GM23338 (cell line): ENCODE data around the gene PARL. TPM values are rescaled to one million over a fixed set of nuclear protein-coding genes. Genes with fewer than 3 reads are reported as not detected.

ENCODE experiments used
- ATAC-seq: fragments of 200-7000 bp; cut with Tn5 transposase; 3 replicates; pipeline ENCODE4 v1.9.1; 2020
- DNase-seq: peaks from one replicate; pipeline ENCODE4 v3.0.0-alpha.2; 2015; ENCODE audit warnings: low spot score
- H2AFZ ChIP-seq: fragments of 200-600 bp; sonication (generic); 2 replicates; pipeline ENCODE4 v1.8.0; 2016; ENCODE audit warnings: antibody characterized with exemption, mild to moderate bottlenecking, moderate library complexity
- H3F3A ChIP-seq: fragments of 200-600 bp; sonication (generic); replicated peaks from 2 replicates; pipeline ENCODE4 v1.8.0; 2017; ENCODE audit warnings: antibody characterized with exemption, mixed run types, low read depth
- H3K27ac ChIP-seq: fragments of 200-600 bp; sonication (generic); 2 replicates; pipeline ENCODE4 v1.6.1; 2016; ENCODE audit warnings: low read depth
- H3K27me3 ChIP-seq: fragments of 200-600 bp; sonication (generic); 2 replicates; pipeline ENCODE4 v1.8.0; 2016; ENCODE audit warnings: mild to moderate bottlenecking, mixed run types, moderate library complexity; ENCODE audit not compliant: insufficient read depth
- H3K36me3 ChIP-seq: fragments of 200-600 bp; sonication (generic); 2 replicates; pipeline ENCODE4 v1.8.0; 2016; ENCODE audit warnings: mild to moderate bottlenecking; ENCODE audit not compliant: insufficient read depth
- H3K4me1 ChIP-seq: fragments of 200-600 bp; sonication (generic); 2 replicates; pipeline ENCODE4 v1.8.0; 2016; ENCODE audit warnings: mild to moderate bottlenecking, moderate library complexity; ENCODE audit not compliant: insufficient read depth
- H3K4me2 ChIP-seq: fragments of 200-600 bp; sonication (generic); 2 replicates; pipeline ENCODE4 v1.7.1; 2017; ENCODE audit warnings: mixed run types
- H3K4me3 ChIP-seq: fragments of 200-600 bp; sonication (generic); 2 replicates; pipeline ENCODE4 v1.6.1; 2016; ENCODE audit warnings: mixed run types
- H3K79me2 ChIP-seq: fragments of 200-600 bp; sonication (generic); replicated peaks from 2 replicates; pipeline ENCODE4 v1.8.0; 2017; ENCODE audit warnings: mild to moderate bottlenecking; ENCODE audit not compliant: insufficient read depth
- H3K9me2 ChIP-seq: fragments of 200-600 bp; sonication (generic); 2 replicates; pipeline ENCODE4 v1.8.0; 2017; ENCODE audit not compliant: insufficient read depth
- H4K20me1 ChIP-seq: fragments of 200-600 bp; sonication (generic); replicated peaks from 2 replicates; pipeline ENCODE4 v1.8.0; 2017; ENCODE audit warnings: mild to moderate bottlenecking; ENCODE audit not compliant: insufficient read depth
- H3K27ac Mint-ChIP-seq: 2 replicates; pipeline ENCODE4 v1.8.0; 2020; ENCODE audit warnings: inconsistent platforms, mild to moderate bottlenecking, moderate library complexity, mixed read lengths
- H3K27me3 Mint-ChIP-seq: 3 replicates; pipeline ENCODE4 v1.8.0; 2022; ENCODE audit warnings: low read depth, mild to moderate bottlenecking, moderate library complexity, mixed read lengths, inconsistent platforms; ENCODE audit not compliant: insufficient read depth, poor library complexity
- H3K36me3 Mint-ChIP-seq: 3 replicates; pipeline ENCODE4 v1.8.0; 2021; ENCODE audit warnings: low read depth, mild to moderate bottlenecking, inconsistent platforms, moderate library complexity, mixed read lengths
- H3K4me1 Mint-ChIP-seq: 3 replicates; pipeline ENCODE4 v1.8.0; 2020; ENCODE audit warnings: mild to moderate bottlenecking, inconsistent platforms, mixed read lengths
- H3K4me3 Mint-ChIP-seq: 3 replicates; pipeline ENCODE4 v1.8.0; 2021; ENCODE audit warnings: moderate library complexity, mild to moderate bottlenecking, inconsistent platforms, mixed read lengths
- H3K9me3 Mint-ChIP-seq: 3 replicates; pipeline ENCODE4 v1.8.0; 2020; ENCODE audit warnings: moderate library complexity, mild to moderate bottlenecking, inconsistent platforms, mixed read lengths
- CREB1 ChIP-seq: fragments of 250-450 bp; sonication (Bioruptor Pico); IDR thresholded peaks from 2 replicates; pipeline ENCODE4 v1.5.0; 2020; ENCODE audit warnings: low read depth, mild to moderate bottlenecking, moderate library complexity
- ETS1 ChIP-seq: IDR thresholded peaks from 2 replicates; pipeline ENCODE4 v1.6.1; 2016; ENCODE audit warnings: antibody characterized with exemption
- EZH2 ChIP-seq: fragments of 200-600 bp; sonication (generic); IDR thresholded peaks from one replicate; pipeline ENCODE4 v1.8.0; 2017; ENCODE audit warnings: antibody characterized with exemption, mild to moderate bottlenecking, low read depth; ENCODE audit not compliant: unreplicated experiment
- NANOG ChIP-seq: IDR thresholded peaks from 2 replicates; pipeline ENCODE4 v1.6.1; 2016; ENCODE audit warnings: antibody characterized with exemption, borderline replicate concordance
- REST ChIP-seq: IDR thresholded peaks from one replicate; pipeline ENCODE4 v1.6.1; 2018; ENCODE audit warnings: antibody characterized with exemption; ENCODE audit not compliant: unreplicated experiment
- ZNF331 ChIP-seq: fragments of 250-450 bp; sonication (Bioruptor Pico); IDR thresholded peaks from 2 replicates; pipeline ENCODE4 v1.5.0; 2020; ENCODE audit warnings: low read depth, mild to moderate bottlenecking, moderate library complexity
- polyA plus RNA-seq: library from polyadenylated mRNA; unstranded; fragments of >200 nt; fragmentation: Nextera tagmentation; extraction: Ambion mirVana; gene quantifications from 2 replicates; pipeline ENCODE4 v1.2.1, GENCODE V29; 2016
- total RNA-seq: library from RNA; depleted of rRNA; stranded (reverse); fragments of >200 nt; shearing (Covaris generic); gene quantifications from 2 replicates; pipeline ENCODE4 v1.2.3, GENCODE V29; 2014
- TF ChIP-seq, protein P1 (sequence below), 2 experiments: fragments of 200-600 bp in 1 of 2; sonication (generic) in 1 of 2; conservative IDR thresholded peaks; 2 replicates each; pipeline versions ENCODE4 v1.5.1 to v1.6.1; 2016 to 2017; ENCODE audit warnings: antibody characterized with exemption in 2 of 2, low read depth in 2 of 2, mild to moderate bottlenecking in 2 of 2, moderate library complexity in 1 of 2

Gene PARL
- total and polyA plus RNA-seq, 2 experiments from 2014 or later: 67.5 to 78.7 TPM

DNA sequence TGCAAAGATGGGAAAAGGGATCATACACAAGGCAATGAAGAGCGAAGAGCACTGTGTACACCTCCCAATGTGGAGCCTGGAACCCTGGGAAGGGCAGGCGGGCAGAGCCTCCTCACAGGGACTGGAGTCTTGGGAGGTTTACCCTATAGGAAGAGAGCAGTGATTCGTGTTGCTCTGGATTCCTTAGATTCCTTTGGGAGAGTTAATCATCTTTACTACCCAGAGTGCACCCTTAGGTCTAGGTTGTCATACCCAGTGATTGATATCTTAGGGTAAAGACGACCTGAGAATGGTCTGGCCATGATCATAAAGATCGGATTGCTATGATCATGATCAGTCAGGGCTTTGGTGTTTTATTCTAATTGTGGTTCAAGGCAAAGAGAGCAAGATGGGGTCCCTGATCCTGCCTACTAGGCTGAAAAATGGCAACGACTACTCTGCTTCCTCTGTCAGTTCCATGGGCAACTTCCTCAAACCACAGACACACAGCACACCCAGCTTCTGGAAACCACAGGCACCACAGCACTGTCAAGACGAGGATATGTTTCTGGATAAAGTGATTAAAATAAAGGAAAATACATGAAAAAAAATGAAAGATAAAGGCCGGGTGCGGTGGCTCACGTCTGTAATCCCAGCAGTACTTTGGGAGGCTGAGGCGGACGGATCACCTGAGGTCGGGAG, 38.9 kb downstream of the PARL start:
- Histone ChIP-seq H3K27ac (no peak overlapping the region), H3K4me3 (no peak overlapping the region), H2AFZ (no peak overlapping the region), H3K9me2 (no peaks in the 10 kb centered on the region), H3K36me3 (peaks cover 42% of the 10 kb centered on the region), H3K4me1 (no peaks in the 10 kb centered on the region), H3K79me2 (peaks cover 12% of the 10 kb centered on the region), H3F3A (no peaks in the 10 kb centered on the region), H3K27me3 (no peaks in the 10 kb centered on the region), H3K4me2 (no peak overlapping the region), H4K20me1 (no peaks in the 10 kb centered on the region)
- Mint-ChIP-seq H3K27ac (no peak overlapping the region), H3K4me1 (no peaks in the 10 kb centered on the region), H3K9me3 (no peaks in the 10 kb centered on the region), H3K4me3 (no peak overlapping the region), H3K36me3 (peaks cover 68% of the 10 kb centered on the region), H3K27me3 (no peaks in the 10 kb centered on the region)
- DNase-seq (no peak), ATAC-seq (no peak)
- TF ChIP-seq NANOG: no peak
- TF ChIP-seq, protein P1, sequence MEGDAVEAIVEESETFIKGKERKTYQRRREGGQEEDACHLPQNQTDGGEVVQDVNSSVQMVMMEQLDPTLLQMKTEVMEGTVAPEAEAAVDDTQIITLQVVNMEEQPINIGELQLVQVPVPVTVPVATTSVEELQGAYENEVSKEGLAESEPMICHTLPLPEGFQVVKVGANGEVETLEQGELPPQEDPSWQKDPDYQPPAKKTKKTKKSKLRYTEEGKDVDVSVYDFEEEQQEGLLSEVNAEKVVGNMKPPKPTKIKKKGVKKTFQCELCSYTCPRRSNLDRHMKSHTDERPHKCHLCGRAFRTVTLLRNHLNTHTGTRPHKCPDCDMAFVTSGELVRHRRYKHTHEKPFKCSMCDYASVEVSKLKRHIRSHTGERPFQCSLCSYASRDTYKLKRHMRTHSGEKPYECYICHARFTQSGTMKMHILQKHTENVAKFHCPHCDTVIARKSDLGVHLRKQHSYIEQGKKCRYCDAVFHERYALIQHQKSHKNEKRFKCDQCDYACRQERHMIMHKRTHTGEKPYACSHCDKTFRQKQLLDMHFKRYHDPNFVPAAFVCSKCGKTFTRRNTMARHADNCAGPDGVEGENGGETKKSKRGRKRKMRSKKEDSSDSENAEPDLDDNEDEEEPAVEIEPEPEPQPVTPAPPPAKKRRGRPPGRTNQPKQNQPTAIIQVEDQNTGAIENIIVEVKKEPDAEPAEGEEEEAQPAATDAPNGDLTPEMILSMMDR (conservative IDR thresholded peaks at IDR 0.05; ENCODE audit: low read depth in 2 of 2): no peak
- no peak for TF ChIP-seq REST
- no peak for TF ChIP-seq ZNF331 (CRISPR knock-in tag)

DNA sequence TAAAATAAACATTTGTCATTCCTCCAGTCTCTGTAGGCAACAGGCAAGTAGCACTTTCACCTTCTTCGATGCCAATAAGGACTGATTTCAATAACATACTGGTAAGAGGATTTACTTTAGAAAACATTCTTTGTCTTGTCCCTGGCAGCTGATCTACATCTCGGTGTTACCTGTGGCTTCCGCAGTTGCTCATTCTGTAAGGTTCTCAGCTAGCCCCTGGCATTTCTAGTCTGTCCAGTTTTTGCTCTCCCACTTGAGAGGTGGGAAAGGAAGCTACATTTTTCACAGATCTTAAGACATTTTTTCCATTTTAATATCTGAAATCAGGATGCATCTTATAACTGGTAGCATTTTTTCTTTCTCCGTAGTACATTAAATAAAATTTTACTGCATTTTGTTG, 39.6 kb downstream of the PARL start:
- H3K27me3 ChIP-seq: no peaks in the 10 kb centered on the region
- no peaks in the 10 kb centered on the region for H3F3A ChIP-seq
- H3K79me2 ChIP-seq: peaks cover 5% of the 10 kb centered on the region
- no peaks in the 10 kb centered on the region for H3K9me2 ChIP-seq
- H3K27ac Mint-ChIP-seq: no peak overlapping the region
- no peak for ATAC-seq
- no peak for DNase-seq
- no peaks in the 10 kb centered on the region for H3K9me3 Mint-ChIP-seq
- H3K4me3 ChIP-seq: no peak overlapping the region
- H4K20me1 ChIP-seq: no peaks in the 10 kb centered on the region
- no peak overlapping the region for H3K27ac ChIP-seq
- H3K4me1 ChIP-seq: no peaks in the 10 kb centered on the region
- H3K4me1 Mint-ChIP-seq: no peaks in the 10 kb centered on the region
- H3K36me3 ChIP-seq: peaks cover 42% of the 10 kb centered on the region
- peaks cover 67% of the 10 kb centered on the region for H3K36me3 Mint-ChIP-seq
- no peak overlapping the region for H3K4me3 Mint-ChIP-seq
- H2AFZ ChIP-seq: no peak overlapping the region
- H3K4me2 ChIP-seq: no peak overlapping the region
- no peaks in the 10 kb centered on the region for H3K27me3 Mint-ChIP-seq
- TF ChIP-seq ZNF331 (CRISPR knock-in tag): no peak
- no peak for TF ChIP-seq CREB1 (CRISPR knock-in tag)
- no peak for TF ChIP-seq NANOG
- no peak for TF ChIP-seq EZH2
- TF ChIP-seq ETS1: no peak
